Measurements from ENCODE around the gene NUP93.

Gene NUP93

DNA sequence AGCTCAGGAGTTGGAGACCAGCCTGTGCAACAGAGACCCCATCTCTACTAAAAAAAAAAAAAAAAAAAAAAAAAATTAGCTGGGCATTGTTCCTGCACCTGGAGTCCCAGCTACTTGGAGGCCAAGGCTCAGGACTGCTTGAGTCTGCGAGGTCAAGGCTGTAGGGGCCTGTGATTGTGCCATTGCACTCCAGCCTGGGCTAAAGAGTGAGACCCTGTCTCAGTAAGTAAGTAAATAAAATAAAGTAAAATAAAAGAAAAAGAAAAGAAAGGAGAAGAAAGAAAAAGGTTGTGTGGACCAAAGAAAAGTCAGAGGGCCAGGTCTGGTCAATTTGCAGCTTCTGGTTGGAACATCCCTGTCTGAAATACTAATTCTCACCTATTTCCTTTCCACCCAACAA lies 29.3 kb upstream of the NUP93 start:
- H3K27me3 ChIP-seq (replicated peaks): no peaks in the 10 kb centered on the region
- H3K4me3 ChIP-seq (ENCODE audit: low read depth, low read length): no peak overlapping the region
- TF ChIP-seq, protein P1, sequence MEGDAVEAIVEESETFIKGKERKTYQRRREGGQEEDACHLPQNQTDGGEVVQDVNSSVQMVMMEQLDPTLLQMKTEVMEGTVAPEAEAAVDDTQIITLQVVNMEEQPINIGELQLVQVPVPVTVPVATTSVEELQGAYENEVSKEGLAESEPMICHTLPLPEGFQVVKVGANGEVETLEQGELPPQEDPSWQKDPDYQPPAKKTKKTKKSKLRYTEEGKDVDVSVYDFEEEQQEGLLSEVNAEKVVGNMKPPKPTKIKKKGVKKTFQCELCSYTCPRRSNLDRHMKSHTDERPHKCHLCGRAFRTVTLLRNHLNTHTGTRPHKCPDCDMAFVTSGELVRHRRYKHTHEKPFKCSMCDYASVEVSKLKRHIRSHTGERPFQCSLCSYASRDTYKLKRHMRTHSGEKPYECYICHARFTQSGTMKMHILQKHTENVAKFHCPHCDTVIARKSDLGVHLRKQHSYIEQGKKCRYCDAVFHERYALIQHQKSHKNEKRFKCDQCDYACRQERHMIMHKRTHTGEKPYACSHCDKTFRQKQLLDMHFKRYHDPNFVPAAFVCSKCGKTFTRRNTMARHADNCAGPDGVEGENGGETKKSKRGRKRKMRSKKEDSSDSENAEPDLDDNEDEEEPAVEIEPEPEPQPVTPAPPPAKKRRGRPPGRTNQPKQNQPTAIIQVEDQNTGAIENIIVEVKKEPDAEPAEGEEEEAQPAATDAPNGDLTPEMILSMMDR (IDR thresholded peaks at IDR 0.05; ENCODE audit: low read depth, low read length, missing control alignments): no peak
- H3K36me3 ChIP-seq (replicated peaks): no peaks in the 10 kb centered on the region
- no peak for DNase-seq
- no peak overlapping the region for H3K27ac ChIP-seq
- in situ Hi-C loops (cut with HindIII; ENCODE audit: low pct_ligation_motif_present, low sequenced_read_pairs): no loop called here

GRCh38 chr16:56701534-56701933 lies 28.4 kb upstream of the NUP93 start:
- no peak overlapping the region for H3K4me3 ChIP-seq (ENCODE audit: low read depth, low read length)
- in situ Hi-C loops (cut with HindIII; ENCODE audit: low pct_ligation_motif_present, low sequenced_read_pairs): no loop called here
- H3K27me3 ChIP-seq (replicated peaks): no peaks in the 10 kb centered on the region
- no peaks in the 10 kb centered on the region for H3K36me3 ChIP-seq (replicated peaks)
- no peak overlapping the region for H3K27ac ChIP-seq
- TF ChIP-seq, protein P1 (IDR thresholded peaks at IDR 0.05; ENCODE audit: low read depth, low read length, missing control alignments): no peak
- DNase-seq: no peak

- in situ Hi-C loops (cut with HindIII; ENCODE audit: low pct_ligation_motif_present, low sequenced_read_pairs): no loop called here
- Histone ChIP-seq H3K27me3 (replicated peaks) (no peaks in the 10 kb centered on the region), H3K36me3 (replicated peaks) (no peaks in the 10 kb centered on the region), H3K27ac (no peak overlapping the region), H3K4me3 (ENCODE audit: low read depth, low read length) (no peak overlapping the region)
- no peak for DNase-seq
- TF ChIP-seq, protein P1 (IDR thresholded peaks at IDR 0.05; ENCODE audit: low read depth, low read length, missing control alignments): no peak
Observed at GRCh38 chr16:56702836-56703235, 27.1 kb upstream of the NUP93 start.

- no peaks in the 10 kb centered on the region for H3K36me3 ChIP-seq (replicated peaks)
- H3K27me3 ChIP-seq (replicated peaks): no peaks in the 10 kb centered on the region
- TF ChIP-seq, protein P1 (IDR thresholded peaks at IDR 0.05; ENCODE audit: low read depth, low read length, missing control alignments): no peak
- DNase-seq: no peak
- in situ Hi-C loops (cut with HindIII; ENCODE audit: low pct_ligation_motif_present, low sequenced_read_pairs): no loop called here
- no peak overlapping the region for H3K27ac ChIP-seq
- no peak overlapping the region for H3K4me3 ChIP-seq (ENCODE audit: low read depth, low read length)
Observed at GRCh38 chr16:56708525-56709442, 21.1 kb upstream of the NUP93 start.

DNA sequence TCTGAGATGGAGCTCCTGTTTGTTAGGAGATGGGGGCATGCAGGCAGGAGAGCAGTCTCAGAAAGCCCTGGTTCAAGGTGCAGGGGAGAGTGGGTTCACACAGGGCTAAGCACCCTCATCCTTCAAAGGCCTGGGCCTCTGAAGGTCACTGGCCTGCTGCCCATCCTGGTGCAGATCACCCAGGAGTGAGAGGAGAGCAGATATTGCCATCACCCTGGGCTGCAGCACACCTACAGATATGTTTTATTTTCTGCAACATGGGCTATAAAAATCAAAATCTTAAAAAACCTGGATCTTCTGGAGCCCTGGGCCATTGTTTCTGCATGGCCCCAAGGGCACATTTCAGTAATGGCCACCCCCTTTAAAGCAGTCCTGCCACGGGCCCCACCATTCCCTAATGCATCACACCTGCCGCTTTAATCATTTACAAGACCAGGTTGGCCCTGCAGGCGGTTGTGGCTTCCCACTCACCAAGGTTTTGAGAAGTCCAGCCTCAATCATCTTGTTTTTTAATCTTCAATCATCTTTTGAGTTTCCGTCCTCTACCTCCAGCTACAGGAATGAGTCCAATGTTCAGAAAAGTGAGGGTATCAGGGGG lies 20.4 kb upstream of the NUP93 start:
- TF ChIP-seq, protein P1 (IDR thresholded peaks at IDR 0.05; ENCODE audit: low read depth, low read length, missing control alignments): no peak
- Histone ChIP-seq H3K27me3 (replicated peaks) (no peaks in the 10 kb centered on the region), H3K27ac (no peak overlapping the region), H3K4me3 (ENCODE audit: low read depth, low read length) (no peak overlapping the region), H3K36me3 (replicated peaks) (no peaks in the 10 kb centered on the region)
- in situ Hi-C loops (cut with HindIII; ENCODE audit: low pct_ligation_motif_present, low sequenced_read_pairs): no loop called here
- DNase-seq: no peak

All from brain microvascular endothelial cell (primary cell).